Gastroesophageal sphincter (tissue), 4 donors: ENCODE data around the gene ZCCHC3. TPM values are rescaled to one million over a fixed set of nuclear protein-coding genes. Genes with fewer than 3 reads are reported as not detected.
"Not testable (repeated sequence)": the region's sequence is repeated elsewhere in the genome, so short reads cannot be mapped to it uniquely, and the experiment has no call there.

ENCODE experiments used
- ATAC-seq: fragments of 150-250 bp; one replicate; pipeline ENCODE4 v1.9.1; 2016; ENCODE audit warnings: mild to moderate bottlenecking, moderate library complexity
- H3K27ac ChIP-seq, 4 donors: fragments of 200-600 bp; sonication (generic) in 3 of 4; 1 replicate in 3 of 4; 2 replicates in 1 of 4; pipeline ENCODE4 v1.5.1; 2016 to 2019
- H3K27me3 ChIP-seq: fragments of 200-600 bp; sonication (generic); one replicate; pipeline ENCODE4 v1.5.1; 2019
- H3K36me3 ChIP-seq, 2 donors: fragments of 200-600 bp; sonication (generic); one replicate each; pipeline ENCODE4 v1.5.1; 2019; ENCODE audit warnings: control low read depth in 1 of 2
- H3K4me1 ChIP-seq, 3 donors: fragments of 200-600 bp; sonication (generic); 1 replicate in 2 of 3; 2 replicates in 1 of 3; pipeline ENCODE4 v1.5.1; 2016 to 2019; ENCODE audit warnings: control low read depth in 2 of 3
- H3K4me3 ChIP-seq, 2 donors: fragments of 200-600 bp; sonication (generic); one replicate each; pipeline ENCODE4 v1.5.1; 2019; ENCODE audit warnings: mild to moderate bottlenecking in 1 of 2, moderate library complexity in 1 of 2
- H3K9me3 ChIP-seq, 3 donors: fragments of 200-600 bp; sonication (generic); one replicate each; pipeline ENCODE4 v1.5.1; 2017 to 2019; ENCODE audit warnings: control low read depth in 2 of 3
- CTCF ChIP-seq, 4 experiments: fragments of 200-600 bp in 2 of 4; fragments of 450-650 bp in 2 of 4; sonication (generic) in 1 of 4; IDR thresholded peaks; one replicate each; pipeline ENCODE4 v1.5.1; 2017 to 2019; ENCODE audit warnings: antibody characterized with exemption in 4 of 4, mild to moderate bottlenecking in 2 of 4, moderate library complexity in 2 of 4
- EP300 ChIP-seq: sonication (generic); formaldehyde crosslinking; IDR thresholded peaks from one replicate; pipeline ENCODE4 v1.6.1; 2017; ENCODE audit warnings: antibody characterized with exemption, mild to moderate bottlenecking
- POLR2A ChIP-seq, 2 donors: fragments of 450-650 bp; IDR thresholded peaks; one replicate each; pipeline ENCODE4 v1.6.1; 2017; ENCODE audit warnings: antibody characterized with exemption in 2 of 2, mild to moderate bottlenecking in 2 of 2, moderate library complexity in 1 of 2
- POLR2AphosphoS5 ChIP-seq: sonication (generic); formaldehyde crosslinking; IDR thresholded peaks from one replicate; pipeline ENCODE4 v1.6.1; 2017; ENCODE audit warnings: antibody characterized with exemption
- WGBS, 2 donors: methylation state at CpG; one replicate each; pipeline ENCODE4 v1.1.5; 2018; ENCODE audit warnings: low coverage in 1 of 2; 5-methylcytosine and 5-hydroxymethylcytosine counted together
- total RNA-seq, 4 donors: library from RNA; depleted of rRNA; stranded (reverse); fragments of >200 nt; gene quantifications; one replicate each; pipeline ENCODE4 v1.1.0, GENCODE V29; 2016

The ZCCHC3 gene
- 10 to 100 TPM; 17.4 to 24.0 (median 21.4) TPM for total RNA-seq

GRCh38 chr20:297098-297924, at the start of gene ZCCHC3:
Gene ZCCHC3 (plus strand): TSS chr20:297570. CDS start chr20:297587, 17 bp downstream.
- H3K9me3 ChIP-seq = no peaks in the 10 kb centered on the region
- ATAC-seq = peak; percentile 96
- peaks cover 0 to 49% (median 30%) of the 10 kb centered on the region in 3 donors for H3K4me1 ChIP-seq
- TF ChIP-seq POLR2AphosphoS5 = peak; percentile 79
- peak in 3 of 4 experiments; percentile 19 to 45 (median 34) for TF ChIP-seq CTCF (IDR thresholded peaks at IDR 0.05)
- no peak for TF ChIP-seq EP300
- peak; percentile 47 to 51 for TF ChIP-seq POLR2A (IDR thresholded peaks at IDR 0.05)
- H3K27me3 ChIP-seq = no peaks in the 10 kb centered on the region
- H3K27ac ChIP-seq = peak within 1 kb of the TSS; percentile 86 to 100 (median 97)
- WGBS, 2 donors = 0% methylated on average over 14 to 53 of the region's 99 CpGs
- no peaks in the 10 kb centered on the region for H3K36me3 ChIP-seq
- H3K4me3 ChIP-seq = peak within 1 kb of the TSS; percentile 75 to 99

DNA sequence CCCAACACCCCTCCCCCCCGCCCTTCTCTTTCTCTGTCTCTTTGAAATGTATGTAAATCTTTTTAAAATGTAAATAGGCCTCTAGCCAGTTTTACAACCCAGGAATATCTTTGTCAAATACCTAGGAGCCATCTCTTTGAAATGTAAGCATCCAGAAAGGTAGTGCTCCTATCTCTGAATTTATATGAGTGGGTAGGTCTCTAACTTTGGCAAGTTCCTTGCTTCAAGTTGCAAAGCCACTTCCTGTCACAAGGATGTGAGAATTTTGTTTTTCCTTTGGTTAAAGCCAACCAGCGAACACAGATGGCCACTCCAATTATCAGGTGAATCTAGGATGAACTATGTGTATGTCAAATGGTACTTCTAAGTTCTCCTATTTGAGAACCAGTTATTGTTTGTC, 46.0 kb upstream of the ZCCHC3 start:
- H3K27me3 ChIP-seq = peaks cover 26% of the 10 kb centered on the region
- 21 to 28% methylated on average over 2 of the region's 2 CpGs for WGBS, 2 donors
- H3K36me3 ChIP-seq = no peaks in the 10 kb centered on the region
- TF ChIP-seq POLR2AphosphoS5 (no peak), POLR2A (IDR thresholded peaks at IDR 0.05) (no peak), EP300 (no peak), CTCF (IDR thresholded peaks at IDR 0.05) (no peak)
- H3K4me3 ChIP-seq = no peak overlapping the region
- peaks cover 0 to 4% (median 0%) of the 10 kb centered on the region in 3 donors for H3K9me3 ChIP-seq
- no peaks in the 10 kb centered on the region for H3K4me1 ChIP-seq
- no peak for ATAC-seq
- H3K27ac ChIP-seq = no peak overlapping the region

- no peak for ATAC-seq
- H3K4me1 ChIP-seq = no peaks in the 10 kb centered on the region
- H3K27ac ChIP-seq = no peak overlapping the region
- peaks cover 26% of the 10 kb centered on the region for H3K27me3 ChIP-seq
- no peak for TF ChIP-seq POLR2AphosphoS5
- no peak overlapping the region for H3K4me3 ChIP-seq
- H3K36me3 ChIP-seq = no peaks in the 10 kb centered on the region
- H3K9me3 ChIP-seq = no peaks in the 10 kb centered on the region
- WGBS, 2 donors = 66 to 100% methylated on average over 1 to 2 of the region's 2 CpGs
These were observed 44.6 kb upstream of the ZCCHC3 start for GRCh38 chr20:252801-253200.

- H3K4me1 ChIP-seq, H3K4me3 ChIP-seq, H3K9me3 ChIP-seq, ATAC-seq, H3K27ac ChIP-seq, H3K36me3 ChIP-seq: not testable (repeated sequence)
- peaks cover 27% of the 10 kb centered on the region for H3K27me3 ChIP-seq
- WGBS, 2 donors = 36 to 46% methylated on average over 6 of the region's 6 CpGs
These were observed 43.9 kb upstream of the ZCCHC3 start for GRCh38 chr20:253447-253846.

- Histone ChIP-seq H3K4me1 (no peaks in the 10 kb centered on the region), H3K9me3 (no peaks in the 10 kb centered on the region), H3K4me3 (no peak within 1 kb of the TSS), H3K36me3 (no peaks in the 10 kb centered on the region), H3K27ac (no peak within 1 kb of the TSS), H3K27me3 (peaks cover 13% of the 10 kb centered on the region)
- no peak for ATAC-seq
- no peak for TF ChIP-seq EP300
- no peak for TF ChIP-seq CTCF (IDR thresholded peaks at IDR 0.05)
- no peak for TF ChIP-seq POLR2AphosphoS5
- TF ChIP-seq POLR2A (IDR thresholded peaks at IDR 0.05) = no peak
- 65 to 70% methylated on average over 5 to 6 of the region's 7 CpGs for WGBS, 2 donors
These were observed 40.0 kb upstream of the ZCCHC3 start, which contains the start of gene DEFB132 for GRCh38 chr20:257419-257818. Gene DEFB132 (plus strand): TSS chr20:257724. CDS start chr20:257779, 55 bp downstream.
